ENCODE data around the gene HCN3. TPM values are rescaled to one million over a fixed set of nuclear protein-coding genes. Genes with fewer than 3 reads are reported as not detected.

The HCN3 gene
- total and polyA plus RNA-seq, 2 of the 13 experiments (the other 11 are each of a cell fraction or from before 2014, with no cell fraction given) = 2.4 to 10.2 TPM

DNA sequence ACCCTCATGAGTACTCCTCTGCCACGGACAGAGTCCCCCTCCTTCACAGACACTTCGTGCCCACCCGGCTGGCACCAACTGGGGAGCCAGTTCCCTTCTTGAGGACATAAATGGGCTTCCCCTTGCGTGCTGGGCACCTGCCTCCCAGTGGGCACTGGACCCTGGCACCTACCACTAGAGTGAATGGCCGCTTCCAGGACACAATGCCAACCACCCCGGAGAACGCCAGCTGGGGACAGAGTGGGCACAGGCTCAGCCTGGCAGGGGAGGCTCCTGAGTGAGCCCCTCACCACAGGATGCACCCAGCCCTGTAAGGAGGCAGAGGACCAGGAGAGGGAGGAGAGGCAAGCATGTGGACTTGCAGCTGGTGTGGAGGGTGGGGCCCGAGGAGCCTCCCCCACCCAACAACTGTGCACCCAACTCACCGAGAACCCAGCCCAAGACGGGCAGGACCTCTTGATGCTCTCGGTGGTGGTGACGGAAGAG is 23.0 kb upstream of the HCN3 start:
- H3K27ac ChIP-seq (ENCODE audit: extremely low read length, insufficient read depth, low read length) = peak overlapping the region; percentile 4
- ATAC-seq = no peak
- H2AFZ ChIP-seq (ENCODE audit: low read length) = no peak overlapping the region
- 42% methylated on average over 6 of the region's 12 CpGs for WGBS (ENCODE audit: low lambda C conversion rate)
- peaks cover 45% of the 10 kb centered on the region for H3K4me1 ChIP-seq (ENCODE audit: insufficient read depth, low read length)
- H3K4me2 ChIP-seq (ENCODE audit: low read depth, low read length) = peak overlapping the region; percentile 99
- intact Hi-C loops (cut with micrococcal nuclease; ENCODE audit: unreplicated experiment) (no loop called here), in situ Hi-C loops (cut with HindIII; ENCODE audit: extremely low pct_ligation_motif_present, low pct_unique_long_range_greater_than_20kb) (loop anchor here (10.0 kb wide), 1 partner anchor 51 kb away; the partner anchor contains the start of genes FDPS and PKLR)
- BruUV-seq (replicated peaks) = no TSS peak
- no peak for DNase-seq (ENCODE audit: low spot score)
- CTCF ChIA-PET (ENCODE audit: low intra/inter-chr PET ratio, low total read pairs) = no interaction called here
- peaks cover 3 to 6% of the 10 kb centered on the region in 2 experiments; a peak in 2 of 5 replicates for H3K36me3 ChIP-seq (replicated peaks in 1 of 2; ENCODE audit: control insufficient read depth in 1 of 2, insufficient read depth in 2 of 2, low read length in 2 of 2)
- no peaks in the 10 kb centered on the region for H4K20me1 ChIP-seq (ENCODE audit: insufficient read depth, low read length)
- no peaks in the 10 kb centered on the region for H3K27me3 ChIP-seq (ENCODE audit: control insufficient read depth in 1 of 2, insufficient read depth in 2 of 2, low read length in 2 of 2)
- peak overlapping the region; percentile 72 for H3K9ac ChIP-seq (ENCODE audit: insufficient read depth, low read depth, low read length)
- H3K4me3 ChIP-seq (replicated peaks in 1 of 3; ENCODE audit: insufficient read depth in 1 of 3, low read depth in 2 of 3, low read length in 3 of 3) = peak overlapping the region; percentile 61 to 83 (median 72)
- POLR2A ChIA-PET = interaction anchor here (1.3 kb wide), 1 partner anchor 54 kb away, joined by 9 read pairs; the partner anchor contains the start of gene FDPS
- no peak for FAIRE-seq
- peaks cover 8% of the 10 kb centered on the region for H3K79me2 ChIP-seq (ENCODE audit: insufficient read depth, low read length)
- H3K9me3 ChIP-seq (ENCODE audit: low read length) = no peaks in the 10 kb centered on the region
- TF ChIP-seq SAP130 (CRISPR knock-in tag; IDR thresholded peaks at IDR 0.05; ENCODE audit: low read depth) (peak; percentile 30; the same call in 1 of the 2 replicates), ZNF546 (CRISPR knock-in tag; conservative IDR thresholded peaks at IDR 0.05) (no peak), ZNF747 (CRISPR knock-in tag; IDR thresholded peaks at IDR 0.05; ENCODE audit: borderline replicate concordance) (no peak), NFE2L2 (IDR thresholded peaks at IDR 0.05; ENCODE audit: low read length) (no peak), RCOR2 (CRISPR knock-in tag; IDR thresholded peaks at IDR 0.05) (no peak), ZBTB26 (CRISPR knock-in tag; IDR thresholded peaks at IDR 0.05; ENCODE audit: borderline replicate concordance) (no peak), FOXC1 (CRISPR knock-in tag; IDR thresholded peaks at IDR 0.05; ENCODE audit: borderline replicate concordance) (0 out of 2 replicates have a peak, but pooled peaks have one; percentile 18), BCLAF1 (IDR thresholded peaks at IDR 0.05) (no peak), FOSL2 (CRISPR knock-in tag; IDR thresholded peaks at IDR 0.05) (no peak), ZBTB44 (CRISPR knock-in tag; IDR thresholded peaks at IDR 0.05) (no peak), ZNF230 (CRISPR knock-in tag; IDR thresholded peaks at IDR 0.05) (no peak), PITX1 (CRISPR knock-in tag; IDR thresholded peaks at IDR 0.05) (no peak)
- TF ChIP-seq, protein P1, sequence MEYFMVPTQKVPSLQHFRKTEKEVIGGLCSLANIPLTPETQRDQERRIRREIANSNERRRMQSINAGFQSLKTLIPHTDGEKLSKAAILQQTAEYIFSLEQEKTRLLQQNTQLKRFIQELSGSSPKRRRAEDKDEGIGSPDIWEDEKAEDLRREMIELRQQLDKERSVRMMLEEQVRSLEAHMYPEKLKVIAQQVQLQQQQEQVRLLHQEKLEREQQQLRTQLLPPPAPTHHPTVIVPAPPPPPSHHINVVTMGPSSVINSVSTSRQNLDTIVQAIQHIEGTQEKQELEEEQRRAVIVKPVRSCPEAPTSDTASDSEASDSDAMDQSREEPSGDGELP (IDR thresholded peaks at IDR 0.05; ENCODE audit: borderline replicate concordance, low read depth) = peak; percentile 11; the same call in 1 of the 2 replicates
- TF ChIP-seq, protein P2, sequence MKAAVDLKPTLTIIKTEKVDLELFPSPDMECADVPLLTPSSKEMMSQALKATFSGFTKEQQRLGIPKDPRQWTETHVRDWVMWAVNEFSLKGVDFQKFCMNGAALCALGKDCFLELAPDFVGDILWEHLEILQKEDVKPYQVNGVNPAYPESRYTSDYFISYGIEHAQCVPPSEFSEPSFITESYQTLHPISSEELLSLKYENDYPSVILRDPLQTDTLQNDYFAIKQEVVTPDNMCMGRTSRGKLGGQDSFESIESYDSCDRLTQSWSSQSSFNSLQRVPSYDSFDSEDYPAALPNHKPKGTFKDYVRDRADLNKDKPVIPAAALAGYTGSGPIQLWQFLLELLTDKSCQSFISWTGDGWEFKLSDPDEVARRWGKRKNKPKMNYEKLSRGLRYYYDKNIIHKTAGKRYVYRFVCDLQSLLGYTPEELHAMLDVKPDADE (CRISPR knock-in tag; IDR thresholded peaks at IDR 0.05) = no peak
- TF ChIP-seq, protein P3, sequence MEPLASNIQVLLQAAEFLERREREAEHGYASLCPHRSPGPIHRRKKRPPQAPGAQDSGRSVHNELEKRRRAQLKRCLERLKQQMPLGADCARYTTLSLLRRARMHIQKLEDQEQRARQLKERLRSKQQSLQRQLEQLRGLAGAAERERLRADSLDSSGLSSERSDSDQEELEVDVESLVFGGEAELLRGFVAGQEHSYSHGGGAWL (CRISPR knock-in tag; IDR thresholded peaks at IDR 0.05) = no peak
- TF ChIP-seq, protein P4, sequence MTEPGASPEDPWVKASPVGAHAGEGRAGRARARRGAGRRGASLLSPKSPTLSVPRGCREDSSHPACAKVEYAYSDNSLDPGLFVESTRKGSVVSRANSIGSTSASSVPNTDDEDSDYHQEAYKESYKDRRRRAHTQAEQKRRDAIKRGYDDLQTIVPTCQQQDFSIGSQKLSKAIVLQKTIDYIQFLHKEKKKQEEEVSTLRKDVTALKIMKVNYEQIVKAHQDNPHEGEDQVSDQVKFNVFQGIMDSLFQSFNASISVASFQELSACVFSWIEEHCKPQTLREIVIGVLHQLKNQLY (CRISPR knock-in tag; IDR thresholded peaks at IDR 0.05) = no peak
